OCI-LY1 (cell line): Measurements from ENCODE around the gene NFU1.
A peak's percentile ranks its signal among the peaks of the same experiment; 100 is the strongest.

Source experiments
- H2AFZ ChIP-seq: fragments of 200-600 bp; sonication (generic), shearing (Covaris generic); 2 replicates; pipeline ENCODE4 v1.6.0; 2014; ENCODE audit warnings: antibody characterized with exemption, mild to moderate bottlenecking, low read length
- H3F3A ChIP-seq: fragments of 200-600 bp; sonication (generic), shearing (Covaris generic); 2 replicates; pipeline ENCODE4 v1.6.0; 2014; ENCODE audit warnings: mild to moderate bottlenecking, antibody characterized with exemption, low read length, moderate library complexity; ENCODE audit not compliant: insufficient read depth
- H3K27ac ChIP-seq: fragments of 200-600 bp; sonication (generic); 2 replicates; pipeline ENCODE4 v1.5.1; 2014; ENCODE audit warnings: low read length, mixed run types, mild to moderate bottlenecking, low read depth; ENCODE audit not compliant: poor library complexity, severe bottlenecking
- H3K27me3 ChIP-seq: fragments of 200-600 bp; sonication (generic); 2 replicates; pipeline ENCODE4 v1.6.0; 2014; ENCODE audit warnings: antibody characterized with exemption, mild to moderate bottlenecking, low read length, moderate library complexity; ENCODE audit not compliant: insufficient read depth
- H3K36me3 ChIP-seq: fragments of 200-600 bp; sonication (generic); 2 replicates; pipeline ENCODE4 v1.6.1; 2014; ENCODE audit warnings: mild to moderate bottlenecking, antibody characterized with exemption, low read length, moderate library complexity, mixed read lengths; ENCODE audit not compliant: insufficient read depth
- H3K4me1 ChIP-seq: fragments of 200-600 bp; sonication (generic); 2 replicates; pipeline ENCODE4 v1.5.1; 2014; ENCODE audit warnings: mild to moderate bottlenecking, low read length, moderate library complexity; ENCODE audit not compliant: insufficient read depth, severe bottlenecking
- H3K4me2 ChIP-seq: fragments of 200-600 bp; sonication (generic), shearing (Covaris generic); 2 replicates; pipeline ENCODE4 v1.6.1; 2014; ENCODE audit warnings: low read length
- H3K4me3 ChIP-seq: fragments of 200-600 bp; sonication (generic); 2 replicates; pipeline ENCODE4 v1.5.1; 2014; ENCODE audit warnings: low read length, low read depth, mild to moderate bottlenecking, mixed read lengths; ENCODE audit not compliant: poor library complexity, severe bottlenecking
- H3K79me2 ChIP-seq: fragments of 200-600 bp; shearing (Covaris generic); 2 replicates; pipeline ENCODE4 v1.6.1; 2016; ENCODE audit warnings: mixed run types, low read length, mixed read lengths; ENCODE audit not compliant: insufficient read depth
- H3K9ac ChIP-seq: fragments of 200-600 bp; sonication (generic), shearing (Covaris generic); 2 replicates; pipeline ENCODE4 v1.6.1; 2014; ENCODE audit warnings: mild to moderate bottlenecking, low read length, mixed read lengths
- H3K9me2 ChIP-seq: fragments of 200-600 bp; sonication (generic), shearing (Covaris generic); 2 replicates; pipeline ENCODE4 v1.6.1; 2014; ENCODE audit warnings: low read depth, mild to moderate bottlenecking, low read length, mixed read lengths
- H3K9me3 ChIP-seq: fragments of 200-600 bp; shearing (Covaris generic); 2 replicates; pipeline ENCODE4 v1.6.1; 2014; ENCODE audit warnings: low read length, mixed read lengths
- H4K20me1 ChIP-seq: fragments of 200-600 bp; sonication (generic), shearing (Covaris generic); 2 replicates; pipeline ENCODE4 v1.6.0; 2016; ENCODE audit warnings: mild to moderate bottlenecking, low read length; ENCODE audit not compliant: insufficient read depth
- CTCF ChIP-seq: fragments of 200-600 bp; sonication (generic), shearing (Covaris generic); IDR thresholded peaks from 2 replicates; pipeline ENCODE4 v1.5.1; 2017; ENCODE audit warnings: mild to moderate bottlenecking, antibody characterized with exemption, low read length, moderate library complexity, mixed read lengths
- EZH2 ChIP-seq: fragments of 200-600 bp; sonication (generic), shearing (Covaris generic); IDR thresholded peaks from 2 replicates; pipeline ENCODE4 v1.8.0; 2017; ENCODE audit warnings: borderline replicate concordance, mixed run types, mild to moderate bottlenecking, antibody characterized with exemption, low read length, moderate library complexity, mixed read lengths

NFU1 gene

GRCh38 chr2:69375494-69376353 lies 61.5 kb downstream of the NFU1 start:
- Histone ChIP-seq H3K9me2 (no peaks in the 10 kb centered on the region), H3K4me2 (no peak overlapping the region), H4K20me1 (no peaks in the 10 kb centered on the region), H3K4me3 (no peak overlapping the region), H3K9me3 (no peaks in the 10 kb centered on the region), H3K27ac (peak overlapping the region; percentile 4), H3F3A (no peaks in the 10 kb centered on the region), H3K36me3 (peaks cover 9% of the 10 kb centered on the region; the same call in 1 of the 2 replicates), H2AFZ (no peak overlapping the region), H3K79me2 (peaks cover 16% of the 10 kb centered on the region), H3K9ac (no peak overlapping the region), H3K27me3 (no peaks in the 10 kb centered on the region), H3K4me1 (peaks cover 14% of the 10 kb centered on the region)
- no peak for TF ChIP-seq EZH2
- peak; percentile 88 for TF ChIP-seq CTCF

GRCh38 chr2:69372767-69373166 lies 64.5 kb downstream of the NFU1 start:
- Histone ChIP-seq H3F3A (no peaks in the 10 kb centered on the region), H3K4me3 (no peak overlapping the region), H3K4me2 (no peak overlapping the region), H4K20me1 (no peaks in the 10 kb centered on the region), H3K36me3 (peaks cover 38% of the 10 kb centered on the region), H3K79me2 (peaks cover 16% of the 10 kb centered on the region), H3K4me1 (peaks cover 14% of the 10 kb centered on the region), H3K9me3 (no peaks in the 10 kb centered on the region), H3K27me3 (no peaks in the 10 kb centered on the region), H3K9me2 (no peaks in the 10 kb centered on the region), H2AFZ (no peak overlapping the region), H3K9ac (no peak overlapping the region), H3K27ac (no peak overlapping the region)
- no peak for TF ChIP-seq EZH2

GRCh38 chr2:69369802-69370201 lies 67.4 kb downstream of the NFU1 start:
- H3K9me2 ChIP-seq = no peaks in the 10 kb centered on the region
- no peaks in the 10 kb centered on the region for H3F3A ChIP-seq
- H3K79me2 ChIP-seq = peaks cover 4% of the 10 kb centered on the region
- no peaks in the 10 kb centered on the region for H4K20me1 ChIP-seq
- no peaks in the 10 kb centered on the region for H3K4me1 ChIP-seq
- no peak overlapping the region for H2AFZ ChIP-seq
- TF ChIP-seq CTCF (no peak), EZH2 (no peak)
- H3K9ac ChIP-seq = no peak overlapping the region
- H3K4me2 ChIP-seq = no peak overlapping the region
- H3K27ac ChIP-seq = no peak overlapping the region
- H3K36me3 ChIP-seq = peaks cover 60% of the 10 kb centered on the region
- H3K27me3 ChIP-seq = no peaks in the 10 kb centered on the region
- H3K4me3 ChIP-seq = no peak overlapping the region
- no peaks in the 10 kb centered on the region for H3K9me3 ChIP-seq
